B cell (primary cell): Measurements from ENCODE around the gene CDC42BPG. TPM values are rescaled to one million over a fixed set of nuclear protein-coding genes. Genes with fewer than 3 reads are reported as not detected.

ENCODE experiments used
- ATAC-seq: fragments of 200-7000 bp; cut with Tn5 transposase; one replicate; pipeline ENCODE4 v1.10.0; 2021; ENCODE audit warnings: low read depth, mild to moderate bottlenecking, moderate number of reproducible peaks, moderate library complexity
- CTCF ChIA-PET: fragments of 350-600 bp; sonication (Branson Sonifier 250); formaldehyde crosslinking; loops from one replicate; lab custom pipeline; 2021; ENCODE audit warnings: antibody characterized with exemption, inconsistent platforms; lab: Charles Lee
- POLR2A ChIA-PET: fragments of 350-600 bp; sonication (Branson Sonifier 250); formaldehyde crosslinking; loops from one replicate; lab custom pipeline; 2021; ENCODE audit warnings: antibody characterized with exemption; lab: Charles Lee
- DNase-seq: peaks from one replicate; pipeline ENCODE4 v3.0.0; 2013
- H2AFZ ChIP-seq: 2 replicates; pipeline ENCODE4 v1.6.1; 2012; ENCODE audit warnings: mild to moderate bottlenecking, low read depth, low read length; ENCODE audit not compliant: insufficient read depth, poor library complexity, severe bottlenecking
- H3K27ac ChIP-seq, 2 donors: 1 replicate in 1 of 2; 2 replicates in 1 of 2; pipeline ENCODE4 v1.5.1; 2012 to 2013; ENCODE audit warnings: low read length in 2 of 2, mild to moderate bottlenecking in 2 of 2, moderate library complexity in 1 of 2
- H3K27me3 ChIP-seq, 4 experiments: fragments of 200-600 bp in 1 of 4; sonication (generic) in 1 of 4; replicated peaks in 1 of 4; 1 replicate in 2 of 4; 2 replicates in 2 of 4; pipeline versions ENCODE4 v1.6.1 to v1.7.0; 2013 to 2016; ENCODE audit warnings: low read length in 3 of 4, mild to moderate bottlenecking in 2 of 4, mixed read lengths in 1 of 4, moderate library complexity in 1 of 4; ENCODE audit not compliant: insufficient read depth in 4 of 4, control insufficient read depth in 3 of 4; ENCODE audit errors: control extremely low read depth in 1 of 4
- H3K36me3 ChIP-seq, 2 experiments: replicated peaks in 1 of 2; 1 replicate in 1 of 2; 2 replicates in 1 of 2; pipeline versions ENCODE4 v1.6.1 to v1.7.1; 2013; ENCODE audit warnings: low read length in 1 of 2; ENCODE audit not compliant: insufficient read depth in 2 of 2, control insufficient read depth in 1 of 2; ENCODE audit errors: control extremely low read depth in 1 of 2, extremely low read depth in 1 of 2
- H3K4me1 ChIP-seq, 2 donors: fragments of 200-600 bp in 1 of 2; sonication (generic) in 1 of 2; 1 replicate in 1 of 2; 2 replicates in 1 of 2; pipeline versions ENCODE4 v1.5.1 to v1.6.1; 2013 to 2017; ENCODE audit warnings: low read length in 2 of 2; ENCODE audit not compliant: control insufficient read depth in 2 of 2, insufficient read depth in 2 of 2
- H3K4me2 ChIP-seq: replicated peaks from 2 replicates; pipeline ENCODE3; 2012; ENCODE audit warnings: mild to moderate bottlenecking, low read depth, low read length; ENCODE audit not compliant: poor library complexity, severe bottlenecking
- H3K4me3 ChIP-seq, 5 experiments: fragments of 200-600 bp in 1 of 5; sonication (generic) in 1 of 5; 1 replicate in 3 of 5; 2 replicates in 2 of 5; pipeline versions ENCODE4 v1.5.1 to v1.7.0; 2011 to 2016; ENCODE audit warnings: low read length in 4 of 5, mild to moderate bottlenecking in 4 of 5, low read depth in 2 of 5, control low read depth in 1 of 5, moderate library complexity in 1 of 5; ENCODE audit not compliant: insufficient read depth in 1 of 5; ENCODE audit errors: control extremely low read depth in 1 of 5, extremely low read depth in 1 of 5
- H3K79me2 ChIP-seq: fragments of 200-600 bp; sonication (generic); one replicate; pipeline ENCODE4 v1.6.0; 2016; ENCODE audit warnings: low read length; ENCODE audit not compliant: control insufficient read depth, insufficient read depth
- H3K9ac ChIP-seq: fragments of 200-600 bp; sonication (generic); 2 replicates; pipeline ENCODE4 v1.6.1; 2017; ENCODE audit warnings: mild to moderate bottlenecking, low read length, moderate library complexity
- H3K9me3 ChIP-seq, 3 donors: one replicate each; pipeline versions ENCODE4 v1.6.1 to v1.7.1; 2013; ENCODE audit warnings: low read length in 2 of 3; ENCODE audit not compliant: control insufficient read depth in 2 of 3, insufficient read depth in 1 of 3; ENCODE audit errors: control extremely low read depth in 1 of 3
- H4K20me1 ChIP-seq: 2 replicates; pipeline ENCODE4 v1.6.0; 2012; ENCODE audit warnings: mild to moderate bottlenecking, low read length; ENCODE audit not compliant: insufficient read depth, control insufficient read depth, poor library complexity, severe bottlenecking
- H3K27ac Mint-ChIP-seq: one replicate; pipeline ENCODE4 v1.8.0; 2021; ENCODE audit warnings: mixed read lengths
- H3K27me3 Mint-ChIP-seq: one replicate; pipeline ENCODE4 v1.8.0; 2021; ENCODE audit warnings: mixed read lengths
- H3K4me1 Mint-ChIP-seq: one replicate; pipeline ENCODE4 v1.8.0; 2021; ENCODE audit warnings: mixed read lengths
- H3K4me3 Mint-ChIP-seq: one replicate; pipeline ENCODE4 v1.8.0; 2021; ENCODE audit warnings: mixed read lengths
- H3K9me3 Mint-ChIP-seq: one replicate; pipeline ENCODE4 v1.8.0; 2022; ENCODE audit warnings: mixed read lengths; ENCODE audit not compliant: insufficient read depth
- CTCF ChIP-seq: fragments of 200-600 bp; IDR thresholded peaks from one replicate; pipeline ENCODE4 v1.8.0; 2022; ENCODE audit warnings: antibody characterized with exemption, mild to moderate bottlenecking
- EZH2 ChIP-seq: IDR thresholded peaks from 2 replicates; pipeline ENCODE4 v1.6.1; 2012; ENCODE audit warnings: borderline replicate concordance, low read depth, mild to moderate bottlenecking, moderate library complexity, low read length; ENCODE audit not compliant: insufficient read depth, poor library complexity, severe bottlenecking
- WGBS: methylation state at CpG from one replicate; pipeline ENCODE4 v1.1.5; 2013; ENCODE audit warnings: missing lambda C conversion rate; ENCODE audit not compliant: insufficient coverage; 5-methylcytosine and 5-hydroxymethylcytosine counted together
- intact Hi-C: fragments of 100-400 bp; cut with micrococcal nuclease; formaldehyde crosslinking; loops from one replicate; pipeline ENCODE4 v1.10.0; 2022
- polyA plus RNA-seq: library from polyadenylated mRNA; depleted of rRNA; stranded (reverse); fragments of >200 nt; gene quantifications from 2 replicates; pipeline ENCODE4 v1.2.3, GENCODE V29; 2012
- total RNA-seq, 2 donors: library from RNA; stranded (reverse); fragments of 120-200 nt in 1 of 2; gene quantifications; 1 replicate in 1 of 2; 2 replicates in 1 of 2; pipeline versions ENCODE4 v1.2.3 to v1.2.4, GENCODE V29; 2013 to 2022

CDC42BPG gene
- total and polyA plus RNA-seq, 2 donors (not counting 1 experiment from before 2014, with no cell fraction given): 3.7 to 8.7 TPM

- peak overlapping the region; percentile 61 for H3K9ac ChIP-seq
- peak overlapping the region in 4 of 5 experiments; percentile 14 to 50 (median 42) for H3K4me3 ChIP-seq
Measured at GRCh38 chr11:64888406-64888728, 43.9 kb upstream of the CDC42BPG start.

More at GRCh38 chr11:64888406-64888728, 43.9 kb upstream of the CDC42BPG start:
- Histone ChIP-seq H3K4me2 (peak overlapping the region; percentile 83), H3K27me3 (no peaks in the 10 kb centered on the region), H2AFZ (peak overlapping the region; percentile 84), H3K27ac (peak overlapping the region; percentile 43 to 56), H3K4me1 (peaks cover 29 to 38% of the 10 kb centered on the region in 2 donors), H3K79me2 (peaks cover 11% of the 10 kb centered on the region), H3K9me3 (no peaks in the 10 kb centered on the region), H4K20me1 (no peaks in the 10 kb centered on the region), H3K36me3 (no peaks in the 10 kb centered on the region)
- peak overlapping the region; percentile 84 for H3K4me3 Mint-ChIP-seq
- H3K27ac Mint-ChIP-seq: peak overlapping the region; percentile 88
- no peaks in the 10 kb centered on the region for H3K27me3 Mint-ChIP-seq
- H3K9me3 Mint-ChIP-seq: no peaks in the 10 kb centered on the region
- intact Hi-C loops: loop anchor here (1.0 to 2.0 kb wide), 3 partner anchors 8 to 78 kb away; partner anchors contain the start of gene MEN1
- DNase-seq (no peak), ATAC-seq (no peak)
- 80% methylated on average over 8 of the region's 8 CpGs for WGBS
- CTCF ChIA-PET: interaction anchor here (0.6 to 30.2 kb wide), 12 partner anchors 13 to 126 kb away, joined by 3 to 1254 read pairs (median 5); partner anchors contain the start of genes ARL2, ATG2A, CDC42BPG and EHD1
- H3K4me1 Mint-ChIP-seq: peaks cover 34% of the 10 kb centered on the region
- POLR2A ChIA-PET: interaction anchor here (0.6 to 5.0 kb wide), 9 partner anchors 10 to 1032 kb away, joined by 3 to 43 read pairs (median 4); partner anchors contain the start of genes EHD1 and ZNHIT2
- TF ChIP-seq CTCF: no peak
- TF ChIP-seq EZH2: no peak
